HepG2 (cell line): ENCODE measurements around the gene CYCS. TPM values are rescaled to one million over a fixed set of nuclear protein-coding genes. Genes with fewer than 3 reads are reported as not detected.

ENCODE experiments used
- ATAC-seq: fragments of 200-7000 bp; cut with Tn5 transposase; 3 replicates; pipeline ENCODE4 v1.9.1; 2020; ENCODE audit warnings: mild to moderate bottlenecking, moderate library complexity
- BruUV-seq: library from RNA; stranded (reverse); fragments of 400-500 nt; replicated peaks from 2 replicates; lab custom pipeline; 2021; lab: Mats Ljungman, UMichigan
- CTCF ChIA-PET: fragments of 300-600 bp; formaldehyde crosslinking; extraction: SDS; loops from one replicate; lab custom pipeline; 2021; ENCODE audit warnings: low total read pairs, inconsistent platforms, low intra/inter-chr PET ratio; lab: Yijun Ruan, JAX
- POLR2A ChIA-PET: fragments of 350-600 bp; sonication (Branson Sonifier 250); formaldehyde crosslinking; loops from one replicate; lab custom pipeline; 2020; ENCODE audit warnings: antibody characterized with exemption, inconsistent platforms; lab: Yijun Ruan, JAX
- DNase-seq: peaks from one replicate; pipeline ENCODE4 v3.0.0-alpha.2; 2015; ENCODE audit warnings: low spot score
- FAIRE-seq: peaks from 3 replicates; lab custom pipeline; 2011; peaks lifted over from hg19 to GRCh38; lab: Jason Lieb, UNC
- H2AFZ ChIP-seq: one replicate; pipeline ENCODE4 v1.6.1; 2011; ENCODE audit warnings: low read length, inconsistent platforms
- H3K27ac ChIP-seq: fragments of 300-600 bp; 3 replicates; pipeline ENCODE4 v1.8.0; 2011; ENCODE audit warnings: mixed run types, mild to moderate bottlenecking, mixed read lengths, low read length, inconsistent platforms; ENCODE audit not compliant: insufficient read depth; ENCODE audit errors: extremely low read length
- H3K27me3 ChIP-seq, 2 experiments: fragments of 200-600 bp in 1 of 2; 2 replicates in 1 of 2; 3 replicates in 1 of 2; pipeline versions ENCODE4 v1.6.0 to v1.8.0; 2011; ENCODE audit warnings: low read length in 2 of 2, mild to moderate bottlenecking in 2 of 2, moderate library complexity in 2 of 2, inconsistent platforms in 1 of 2; ENCODE audit not compliant: insufficient read depth in 2 of 2, control insufficient read depth in 1 of 2
- H3K36me3 ChIP-seq, 2 experiments: fragments of 200-600 bp in 1 of 2; replicated peaks in 1 of 2; 2 replicates in 1 of 2; 3 replicates in 1 of 2; pipeline versions ENCODE4 v1.5.1 to v1.8.0; 2011; ENCODE audit warnings: low read length in 2 of 2, inconsistent platforms in 1 of 2; ENCODE audit not compliant: insufficient read depth in 2 of 2, control insufficient read depth in 1 of 2
- H3K4me1 ChIP-seq: 2 replicates; pipeline ENCODE4 v1.5.1; 2012; ENCODE audit warnings: low read length, inconsistent platforms; ENCODE audit not compliant: insufficient read depth
- H3K4me2 ChIP-seq: 2 replicates; pipeline ENCODE4 v1.6.0; 2011; ENCODE audit warnings: low read depth, low read length, inconsistent platforms
- H3K4me3 ChIP-seq, 3 experiments: fragments of 200-600 bp in 1 of 3; sonication (generic), shearing (Covaris generic) in 1 of 3; replicated peaks in 1 of 3; 2 replicates each; pipeline ENCODE4 v1.5.1; 2011 to 2016; ENCODE audit warnings: low read length in 3 of 3, inconsistent platforms in 2 of 3, low read depth in 2 of 3, mild to moderate bottlenecking in 2 of 3, control low read depth in 1 of 3, mixed read lengths in 1 of 3; ENCODE audit not compliant: insufficient read depth in 1 of 3
- H3K79me2 ChIP-seq: one replicate; pipeline ENCODE4 v1.6.1; 2011; ENCODE audit warnings: low read length, inconsistent platforms; ENCODE audit not compliant: insufficient read depth
- H3K9ac ChIP-seq: 2 replicates; pipeline ENCODE4 v1.6.0; 2011; ENCODE audit warnings: mild to moderate bottlenecking, low read depth, low read length, inconsistent platforms; ENCODE audit not compliant: insufficient read depth
- H3K9me3 ChIP-seq: 2 replicates; pipeline ENCODE4 v1.5.1; 2012; ENCODE audit warnings: mild to moderate bottlenecking, low read length
- H4K20me1 ChIP-seq: 2 replicates; pipeline ENCODE4 v1.6.0; 2011; ENCODE audit warnings: inconsistent platforms, mild to moderate bottlenecking, low read length, moderate library complexity; ENCODE audit not compliant: insufficient read depth
- HDAC1 ChIP-seq: sonication (generic); formaldehyde crosslinking; IDR thresholded peaks from 2 replicates; pipeline ENCODE4 v1.5.1; 2020; ENCODE audit warnings: mild to moderate bottlenecking, missing genetic modification reagents
- JUND ChIP-seq: sonication (generic); formaldehyde crosslinking; IDR thresholded peaks from 2 replicates; pipeline ENCODE4 v1.8.0; 2022; ENCODE audit warnings: mild to moderate bottlenecking, missing genetic modification reagents
- MIER2 ChIP-seq: IDR thresholded peaks from 2 replicates; pipeline ENCODE4 v1.6.1; 2016; ENCODE audit warnings: missing biosample characterization, missing genetic modification reagents
- PLRG1 ChIP-seq: fragments of 450-650 bp; conservative IDR thresholded peaks from 2 replicates; pipeline ENCODE4 v1.6.1; 2016
- PRMT3 ChIP-seq: sonication (generic); formaldehyde crosslinking; IDR thresholded peaks from 2 replicates; pipeline ENCODE4 v1.8.1; 2022; ENCODE audit warnings: low read depth, mild to moderate bottlenecking, moderate library complexity, missing genetic modification reagents, borderline replicate concordance
- SAFB2 ChIP-seq: sonication (generic); formaldehyde crosslinking; IDR thresholded peaks from 2 replicates; pipeline ENCODE4 v1.5.1; 2020; ENCODE audit warnings: missing genetic modification reagents, low read depth, mild to moderate bottlenecking, borderline replicate concordance
- SMAD1 ChIP-seq: sonication (generic); formaldehyde crosslinking; IDR thresholded peaks from 2 replicates; pipeline ENCODE4 v1.4.0; 2020; ENCODE audit warnings: missing genetic modification reagents, low read depth, mild to moderate bottlenecking, borderline replicate concordance
- THAP9 ChIP-seq: sonication (generic); formaldehyde crosslinking; IDR thresholded peaks from 2 replicates; pipeline ENCODE4; 2020; ENCODE audit warnings: missing genetic modification reagents, mild to moderate bottlenecking, borderline replicate concordance
- ZNF431 ChIP-seq: sonication (generic); formaldehyde crosslinking; IDR thresholded peaks from 2 replicates; pipeline ENCODE4 v1.9.0; 2022; ENCODE audit warnings: missing genetic modification reagents, low read depth, mild to moderate bottlenecking, borderline replicate concordance
- ZNF609 ChIP-seq: sonication (generic); formaldehyde crosslinking; IDR thresholded peaks from 2 replicates; pipeline ENCODE4 v1.4.0; 2020; ENCODE audit warnings: mild to moderate bottlenecking, missing genetic modification reagents, borderline replicate concordance
- ZNF878 ChIP-seq: sonication (generic); formaldehyde crosslinking; IDR thresholded peaks from 2 replicates; pipeline ENCODE4 v1.8.1; 2023; ENCODE audit warnings: mild to moderate bottlenecking, missing genetic modification reagents, moderate library complexity
- ZSCAN20 ChIP-seq: sonication (generic); formaldehyde crosslinking; IDR thresholded peaks from 2 replicates; pipeline ENCODE4 v1.4.0; 2020; ENCODE audit warnings: missing genetic modification reagents, mild to moderate bottlenecking, borderline replicate concordance
- ZSCAN22 ChIP-seq: sonication (generic); formaldehyde crosslinking; IDR thresholded peaks from 2 replicates; pipeline ENCODE4 v1.4.0; 2020; ENCODE audit warnings: mild to moderate bottlenecking, missing genetic modification reagents
- WGBS: methylation state at CpG from one replicate; pipeline ENCODE4 v1.1.6; 2017; ENCODE audit warnings: low lambda C conversion rate; 5-methylcytosine and 5-hydroxymethylcytosine counted together
- in situ Hi-C: cut with HindIII; loops from 2 replicates; pipeline ENCODE4 v1.10.0; 2017; ENCODE audit warnings: low pct_unique_long_range_greater_than_20kb; ENCODE audit not compliant: extremely low pct_ligation_motif_present
- intact Hi-C: fragments of 100-400 bp; cut with micrococcal nuclease; formaldehyde crosslinking; loops from one replicate; pipeline ENCODE4 v1.10.0; 2022; ENCODE audit not compliant: unreplicated experiment
- polyA plus RNA-seq, 8 experiments: library from polyadenylated mRNA; depleted of rRNA in 3 of 8; stranded (reverse) in 7 of 8; unstranded in 1 of 8; fragments of >200 nt; fragmentation: Illumina TruSeq in 4 of 8; extraction: Trizol in 4 of 8; gene quantifications; 2 replicates each; pipeline versions ENCODE4 v1.2.1 to v1.2.3, GENCODE V29; 2011 to 2016; ENCODE audit warnings: low read depth in 4 of 8, missing spikeins in 1 of 8, mixed read lengths in 1 of 8; ENCODE audit not compliant: insufficient read depth in 1 of 8
- total RNA-seq, 5 experiments: library from RNA; depleted of rRNA; stranded (reverse); fragments of >200 nt; fragmentation: Illumina TruSeq; extraction: Trizol; gene quantifications; 2 replicates each; pipeline ENCODE4 v1.2.3, GENCODE V29; 2016; ENCODE audit warnings: low read depth in 1 of 5

Gene CYCS
- total and polyA plus RNA-seq, 2 of the 13 experiments (the other 11 are each of a cell fraction or from before 2014, with no cell fraction given), result 35.9 to 202 TPM

GRCh38 chr7:25148772-25149575, 23.9 kb upstream of the CYCS start (continued):
- TF ChIP-seq SAFB2 (CRISPR knock-in tag) (no peak), THAP9 (CRISPR knock-in tag) (no peak), ZSCAN22 (CRISPR knock-in tag) (no peak), SMAD1 (CRISPR knock-in tag) (no peak), ZNF878 (CRISPR knock-in tag) (no peak), ZNF431 (CRISPR knock-in tag) (no peak), PLRG1 (no peak)

- WGBS, result 84% methylated on average over 2 of the region's 2 CpGs
- intact Hi-C loops, result no loop called here
- ATAC-seq (no peak), FAIRE-seq (no peak), DNase-seq (no peak)
- no peak overlapping the region for H3K4me2 ChIP-seq
- H3K27me3 ChIP-seq, result no peaks in the 10 kb centered on the region
- no peak overlapping the region for H2AFZ ChIP-seq
- H3K79me2 ChIP-seq, result no peaks in the 10 kb centered on the region
- no peaks in the 10 kb centered on the region for H4K20me1 ChIP-seq
- no peaks in the 10 kb centered on the region for H3K9me3 ChIP-seq
- no peaks in the 10 kb centered on the region for H3K4me1 ChIP-seq
- BruUV-seq, result no TSS peak
- POLR2A ChIA-PET, result interaction anchor here (1.6 kb wide), 1 partner anchor 18 kb away, joined by 7 read pairs; the partner anchor contains the start of gene CYCS
- CTCF ChIA-PET, result no interaction called here
- H3K27ac ChIP-seq, result no peak overlapping the region
- H3K9ac ChIP-seq, result no peak overlapping the region
- no peak overlapping the region for H3K4me3 ChIP-seq
- H3K36me3 ChIP-seq, result no peaks in the 10 kb centered on the region
- in situ Hi-C loops, result no loop called here
- TF ChIP-seq MIER2 (no peak), ZNF609 (CRISPR knock-in tag) (no peak), HDAC1 (no peak), ZSCAN20 (CRISPR knock-in tag) (no peak), PRMT3 (no peak), JUND (CRISPR knock-in tag) (no peak)
These were observed 18.7 kb upstream of the CYCS start for GRCh38 chr7:25143763-25144162.
